H9 (cell line): Measurements from ENCODE around the gene TNP2. TPM values are rescaled to one million over a fixed set of nuclear protein-coding genes. Genes with fewer than 3 reads are reported as not detected.

ENCODE experiments used
- DNase-seq: peaks from one replicate; pipeline ENCODE4 v3.0.0-alpha.2; 2017
- H2AFZ ChIP-seq: one replicate; pipeline ENCODE4 v1.6.1; 2013; ENCODE audit warnings: mild to moderate bottlenecking, low read length, control low read depth, moderate library complexity
- H2AK5ac ChIP-seq: 2 replicates; pipeline ENCODE4 v1.6.1; 2013; ENCODE audit warnings: low read length, control low read depth, mixed read lengths; ENCODE audit not compliant: insufficient read length
- H2BK120ac ChIP-seq: one replicate; pipeline ENCODE4 v1.6.1; 2013; ENCODE audit warnings: low read depth, mild to moderate bottlenecking, low read length, control low read depth, inconsistent platforms; ENCODE audit not compliant: poor library complexity, severe bottlenecking
- H2BK12ac ChIP-seq: 2 replicates; pipeline ENCODE4 v1.6.1; 2013; ENCODE audit warnings: low read length, control low read depth, mixed read lengths, low read depth; ENCODE audit not compliant: insufficient read length
- H2BK15ac ChIP-seq: 2 replicates; pipeline ENCODE4 v1.6.1; 2013; ENCODE audit warnings: low read depth, low read length, control low read depth
- H2BK20ac ChIP-seq: one replicate; pipeline ENCODE4 v1.6.1; 2013; ENCODE audit warnings: low read depth, mild to moderate bottlenecking, low read length, control low read depth, inconsistent platforms; ENCODE audit not compliant: poor library complexity, severe bottlenecking
- H2BK5ac ChIP-seq: 2 replicates; pipeline ENCODE4 v1.6.1; 2013; ENCODE audit warnings: low read length, control low read depth, mixed read lengths; ENCODE audit not compliant: insufficient read length
- H3K14ac ChIP-seq: 2 replicates; pipeline ENCODE4 v1.6.1; 2013; ENCODE audit warnings: low read length, control low read depth; ENCODE audit not compliant: insufficient read depth
- H3K18ac ChIP-seq: 2 replicates; pipeline ENCODE4 v1.6.1; 2013; ENCODE audit warnings: low read depth, mild to moderate bottlenecking, mixed read lengths, low read length, control low read depth; ENCODE audit not compliant: insufficient read length
- H3K23ac ChIP-seq: 2 replicates; pipeline ENCODE4 v1.6.1; 2013; ENCODE audit warnings: low read length, control low read depth, mixed read lengths, low read depth; ENCODE audit not compliant: insufficient read length
- H3K23me2 ChIP-seq: 2 replicates; pipeline ENCODE4 v1.6.1; 2013; ENCODE audit warnings: low read depth, mild to moderate bottlenecking, mixed read lengths, low read length, control low read depth; ENCODE audit not compliant: insufficient read length, poor library complexity, severe bottlenecking
- H3K27ac ChIP-seq: 2 replicates; pipeline ENCODE4 v1.5.1; 2013; ENCODE audit warnings: low read length, control low read depth, mixed read lengths, low read depth; ENCODE audit not compliant: insufficient read length
- H3K27me3 ChIP-seq: 2 replicates; pipeline ENCODE4 v1.6.1; 2013; ENCODE audit warnings: low read length, control low read depth, inconsistent platforms; ENCODE audit not compliant: insufficient read depth
- H3K4ac ChIP-seq: 2 replicates; pipeline ENCODE4 v1.6.1; 2013; ENCODE audit warnings: low read depth, mild to moderate bottlenecking, control low read depth, inconsistent platforms, low read length, moderate library complexity
- H3K4me1 ChIP-seq: 2 replicates; pipeline ENCODE4 v1.6.1; 2013; ENCODE audit warnings: low read length, control low read depth, inconsistent platforms; ENCODE audit not compliant: insufficient read depth
- H3K4me2 ChIP-seq: 2 replicates; pipeline ENCODE4 v1.6.1; 2013; ENCODE audit warnings: low read length, control low read depth, mixed read lengths; ENCODE audit not compliant: insufficient read length, insufficient read depth
- H3K56ac ChIP-seq: 2 replicates; pipeline ENCODE4 v1.6.1; 2013; ENCODE audit warnings: low read depth, mild to moderate bottlenecking, mixed read lengths, low read length, control low read depth; ENCODE audit not compliant: insufficient read length
- H3K79me1 ChIP-seq: 2 replicates; pipeline ENCODE4 v1.6.1; 2013; ENCODE audit warnings: low read depth, mild to moderate bottlenecking, moderate library complexity, low read length, control low read depth, inconsistent platforms; ENCODE audit not compliant: insufficient read depth, poor library complexity, severe bottlenecking
- H3K79me2 ChIP-seq: 2 replicates; pipeline ENCODE4 v1.6.1; 2013; ENCODE audit warnings: low read length, control low read depth, inconsistent platforms; ENCODE audit not compliant: insufficient read depth
- H3K9ac ChIP-seq: 2 replicates; pipeline ENCODE4 v1.6.1; 2013; ENCODE audit warnings: low read length, control low read depth, mixed read lengths; ENCODE audit not compliant: insufficient read length; ENCODE audit errors: extremely low read depth
- H3K9me3 ChIP-seq: one replicate; pipeline ENCODE4 v1.6.1; 2013; ENCODE audit warnings: low read depth, low read length, inconsistent platforms; ENCODE audit not compliant: control insufficient read depth
- H3T11ph ChIP-seq: one replicate; pipeline ENCODE4 v1.6.1; 2013; ENCODE audit warnings: mild to moderate bottlenecking, low read length, control low read depth, inconsistent platforms
- H4K20me1 ChIP-seq: one replicate; pipeline ENCODE4 v1.6.1; 2013; ENCODE audit not compliant: control insufficient read depth, insufficient read length, insufficient read depth
- H4K5ac ChIP-seq: 2 replicates; pipeline ENCODE4 v1.6.1; 2013; ENCODE audit warnings: low read depth, mild to moderate bottlenecking, mixed read lengths, low read length, control low read depth; ENCODE audit not compliant: insufficient read length
- H4K8ac ChIP-seq: replicated peaks from 2 replicates; pipeline ENCODE4 v1.6.1; 2013; ENCODE audit warnings: low read length, control low read depth, mixed read lengths, low read depth; ENCODE audit not compliant: insufficient read length
- H4K91ac ChIP-seq: 2 replicates; pipeline ENCODE4 v1.6.1; 2013; ENCODE audit warnings: low read depth, mild to moderate bottlenecking, moderate library complexity, mixed read lengths, low read length, control low read depth; ENCODE audit not compliant: insufficient read length
- H3K27ac Mint-ChIP-seq, 3 experiments: 2 replicates in 2 of 3; 3 replicates in 1 of 3; pipeline ENCODE4 v1.8.0; 2020 to 2021; ENCODE audit warnings: mixed read lengths in 3 of 3, mild to moderate bottlenecking in 1 of 3, moderate library complexity in 1 of 3
- H3K27me3 Mint-ChIP-seq: 2 replicates; pipeline ENCODE4 v1.8.0; 2021; ENCODE audit warnings: low read depth, mild to moderate bottlenecking, moderate library complexity, mixed read lengths
- H3K36me3 Mint-ChIP-seq, 3 experiments: 2 replicates in 2 of 3; 3 replicates in 1 of 3; pipeline ENCODE4 v1.8.0; 2020 to 2021; ENCODE audit warnings: low read depth in 3 of 3, mixed read lengths in 3 of 3; ENCODE audit not compliant: insufficient read depth in 1 of 3
- H3K4me1 Mint-ChIP-seq, 2 experiments: 2 replicates each; pipeline ENCODE4 v1.8.0; 2020; ENCODE audit warnings: mixed read lengths in 2 of 2
- H3K4me3 Mint-ChIP-seq, 2 experiments: 2 replicates in 1 of 2; 3 replicates in 1 of 2; pipeline ENCODE4 v1.8.0; 2020 to 2021; ENCODE audit warnings: mild to moderate bottlenecking in 2 of 2, mixed read lengths in 2 of 2, moderate library complexity in 1 of 2
- H3K9me3 Mint-ChIP-seq, 2 experiments: 2 replicates in 1 of 2; 3 replicates in 1 of 2; pipeline ENCODE4 v1.8.0; 2020; ENCODE audit warnings: mild to moderate bottlenecking in 2 of 2, mixed read lengths in 2 of 2, moderate library complexity in 1 of 2
- CTCF ChIP-seq: fragments of 200-600 bp; sonication (generic); conservative IDR thresholded peaks from 3 replicates; pipeline ENCODE4 v1.8.0; 2021; ENCODE audit warnings: antibody characterized with exemption, mild to moderate bottlenecking
- WGBS: extraction: QIAGEN DNeasy Blood & Tissue Kit; methylation state at CpG from one replicate; pipeline ENCODE4 v1.1.7; 2013; ENCODE audit warnings: missing lambda C conversion rate, low lambda C conversion rate, mixed read lengths; ENCODE audit not compliant: insufficient read length; ENCODE audit errors: extremely low coverage; 5-methylcytosine and 5-hydroxymethylcytosine counted together
- total RNA-seq: library from RNA; stranded (reverse); gene quantifications from 2 replicates; pipeline ENCODE4 v1.2.1, GENCODE V29; 2021

The TNP2 gene
- total RNA-seq, 1 experiment from 2014 or later, result not detected

DNA sequence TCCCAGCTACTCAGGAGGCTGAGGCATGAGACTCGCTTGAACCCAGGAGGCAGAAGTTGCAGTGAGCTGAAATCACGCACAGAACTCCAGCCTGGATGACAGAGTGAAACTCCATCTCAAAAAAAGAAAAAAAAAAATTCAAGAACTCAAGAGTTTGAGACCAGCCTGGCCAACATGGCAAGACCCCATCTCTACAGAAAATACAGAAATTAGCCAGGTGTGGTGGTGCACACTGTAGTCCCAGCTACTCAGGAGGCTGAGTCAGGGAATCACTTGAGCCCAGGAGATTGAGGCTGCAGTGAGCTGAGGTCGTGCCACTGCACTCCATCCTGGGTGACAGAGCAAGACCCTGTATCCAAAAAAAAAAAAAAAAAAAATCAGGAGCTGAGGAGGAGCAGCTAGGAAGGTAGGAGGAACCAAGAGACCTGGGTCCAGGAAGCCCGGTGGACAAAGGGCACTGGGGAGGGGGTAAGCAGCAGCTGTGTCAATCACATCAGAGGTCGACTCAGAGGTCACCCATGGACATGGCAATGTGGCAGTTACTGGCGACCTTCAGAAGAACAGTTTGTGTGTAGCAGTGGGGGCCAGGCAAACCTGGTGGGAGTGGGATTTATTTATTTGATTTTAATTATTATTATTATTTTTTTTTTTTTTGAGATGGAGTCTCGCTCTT, 23.1 kb upstream of the TNP2 start:
- H3K14ac ChIP-seq, result no peak overlapping the region
- H3K18ac ChIP-seq, result no peak overlapping the region
- WGBS, result no CpG with 5 or more reads among the region's 7 CpGs
- no peak overlapping the region for H4K8ac ChIP-seq
- no peak overlapping the region for H2BK20ac ChIP-seq
- no peak overlapping the region for H3K23ac ChIP-seq
- no peaks in the 10 kb centered on the region for H3K79me1 ChIP-seq
- H3K9me3 Mint-ChIP-seq, result no peaks in the 10 kb centered on the region
- no peak overlapping the region for H2AFZ ChIP-seq
- H3K36me3 Mint-ChIP-seq, result no peaks in the 10 kb centered on the region; a peak in 1 of 7 replicates
- H3K4ac ChIP-seq, result no peak overlapping the region
- H2BK5ac ChIP-seq, result no peak overlapping the region
- H3K79me2 ChIP-seq, result no peaks in the 10 kb centered on the region
- no peak overlapping the region for H3K56ac ChIP-seq
- H3K9me3 ChIP-seq, result no peaks in the 10 kb centered on the region
- no peak overlapping the region for H4K91ac ChIP-seq
- no peaks in the 10 kb centered on the region for H3K23me2 ChIP-seq
- TF ChIP-seq CTCF, result no peak
- no peak overlapping the region for H2BK12ac ChIP-seq
- H4K5ac ChIP-seq, result no peak overlapping the region
- no peak overlapping the region for H2AK5ac ChIP-seq
- H3K4me1 Mint-ChIP-seq, result peaks cover 25 to 30% of the 10 kb centered on the region in 2 experiments
- H2BK120ac ChIP-seq, result no peak overlapping the region
- DNase-seq, result no peak
- no peak overlapping the region for H3K9ac ChIP-seq
- H4K20me1 ChIP-seq, result no peaks in the 10 kb centered on the region
- H3T11ph ChIP-seq, result no peak overlapping the region
- H3K27ac Mint-ChIP-seq, result no peak overlapping the region
- H3K4me2 ChIP-seq, result no peak overlapping the region
- no peaks in the 10 kb centered on the region for H3K27me3 ChIP-seq
- no peak overlapping the region for H3K4me3 Mint-ChIP-seq
- H3K27ac ChIP-seq, result no peak overlapping the region
- H3K4me1 ChIP-seq, result peaks cover 2% of the 10 kb centered on the region; the same call in 1 of the 2 replicates
- no peaks in the 10 kb centered on the region; the same call in none of the 2 replicates for H3K27me3 Mint-ChIP-seq
- H2BK15ac ChIP-seq, result no peak overlapping the region
